GM18526 (cell line): ENCODE results near the gene C4orf54.

Source experiments
- POLR2A ChIP-seq: IDR thresholded peaks from 3 replicates; pipeline ENCODE4 v1.6.1; 2011; ENCODE audit not compliant: insufficient read length; ENCODE audit errors: extremely low read depth

Gene C4orf54

GRCh38 chr4:99614491-99614890 is 43.1 kb downstream of the C4orf54 start:
- no peak for TF ChIP-seq POLR2A

- TF ChIP-seq POLR2A: no peak
Observed at GRCh38 chr4:99612704-99613103, 44.9 kb downstream of the C4orf54 start.

- TF ChIP-seq POLR2A: no peak
Observed at GRCh38 chr4:99612281-99612680, 45.3 kb downstream of the C4orf54 start.

DNA sequence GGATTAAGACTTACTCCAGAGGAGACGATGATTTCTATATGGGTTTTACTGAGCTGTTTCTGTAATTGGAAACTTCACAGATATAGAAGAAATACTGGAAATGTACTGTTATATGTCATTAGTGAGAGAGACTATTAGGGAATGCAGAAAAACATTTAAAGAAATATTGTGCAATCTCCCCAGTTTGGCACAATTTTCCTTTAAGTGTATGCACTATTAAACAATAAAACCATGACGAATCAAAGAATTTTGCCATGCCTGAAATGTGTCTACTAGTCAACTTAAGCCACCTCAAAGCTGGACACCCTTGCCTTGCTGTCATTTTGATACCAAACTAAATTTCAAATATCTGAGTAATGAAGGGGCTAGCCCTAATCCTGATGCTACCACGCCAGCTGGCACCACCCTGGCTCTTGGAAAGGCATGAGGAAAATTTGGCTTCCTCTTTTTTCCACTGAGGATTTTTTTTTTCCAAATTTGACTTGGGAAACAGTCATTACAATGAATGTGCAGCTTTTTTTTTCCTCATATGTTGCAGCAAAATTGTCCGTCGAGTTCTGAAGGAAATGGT is 46.9 kb downstream of the C4orf54 start:
- TF ChIP-seq POLR2A: no peak

DNA sequence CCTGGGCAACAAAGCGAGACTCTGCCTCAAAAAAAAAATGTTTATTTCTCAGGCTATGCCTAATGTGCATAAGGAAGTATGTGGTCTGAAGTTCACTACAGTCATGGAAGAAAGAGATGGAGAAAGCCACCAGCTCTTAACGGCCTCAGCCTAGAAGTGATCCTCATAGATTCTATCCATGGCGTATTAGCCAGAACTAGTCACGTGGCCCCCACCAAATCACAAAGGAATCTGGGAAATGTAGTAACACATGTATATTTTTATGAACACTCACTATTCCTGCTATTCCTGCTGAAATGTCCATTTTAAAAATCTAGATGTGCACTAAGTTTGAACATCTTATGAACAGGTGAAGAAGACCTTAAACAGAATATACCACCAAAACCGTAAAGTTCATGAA is 49.2 kb downstream of the C4orf54 start:
- TF ChIP-seq POLR2A: no peak
